ENCODE data around the gene ARL15.

The ARL15 gene

DNA sequence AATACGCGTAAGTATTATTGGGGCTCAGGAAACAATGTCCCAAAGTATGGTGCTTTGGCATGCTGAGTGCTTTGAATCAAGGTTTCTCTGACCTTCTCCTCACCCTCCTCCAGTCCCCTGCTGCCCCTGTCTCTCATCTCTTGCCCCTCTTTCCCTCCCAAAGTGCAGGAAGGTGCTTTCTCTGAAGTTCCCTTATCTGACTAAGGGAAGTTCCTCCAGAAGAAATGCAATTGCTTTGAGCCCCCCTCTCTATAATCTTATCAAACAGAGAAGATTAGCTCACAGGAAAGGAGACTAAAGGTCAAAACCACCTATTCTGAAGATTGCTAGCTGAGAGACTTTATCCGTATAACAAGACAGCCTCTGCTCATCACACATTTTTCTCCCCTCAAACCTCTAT, 288.1 kb downstream of the ARL15 start:
- DNase-seq (ENCODE audit: low read depth): no peak

DNA sequence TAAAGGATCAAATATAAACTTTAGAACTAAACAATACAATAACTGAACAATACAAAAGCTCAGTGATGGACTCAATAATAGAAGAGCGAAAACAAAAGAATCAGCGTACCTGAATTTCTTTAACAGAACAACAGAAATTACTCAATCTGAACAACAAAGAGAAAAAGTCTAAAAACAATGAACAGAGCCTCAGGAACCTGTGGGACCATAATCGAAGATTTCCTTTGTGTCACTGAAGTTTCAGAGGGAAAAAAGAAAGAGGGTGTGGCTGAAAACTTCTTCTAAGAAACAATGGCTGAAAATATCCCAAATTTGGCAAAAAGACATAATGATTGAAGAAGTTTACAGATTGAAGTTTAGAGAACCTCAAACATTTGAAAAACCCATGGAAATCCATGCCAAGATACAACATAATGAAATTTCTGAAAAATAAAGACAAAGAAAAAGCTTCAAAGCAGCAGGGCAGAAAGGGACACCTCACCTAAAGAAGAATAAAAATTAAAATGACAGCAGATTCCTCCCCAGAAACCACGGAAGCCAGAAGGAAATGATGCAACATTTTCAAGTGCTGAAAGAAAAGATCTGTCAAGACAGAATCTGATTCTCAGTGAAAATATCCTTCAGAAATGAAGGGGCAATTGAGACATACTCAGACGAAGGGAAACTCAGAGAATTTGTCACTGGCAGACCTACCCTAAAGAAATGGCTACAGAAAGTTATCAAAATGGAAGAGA, 288.8 kb downstream of the ARL15 start:
- DNase-seq (ENCODE audit: low read depth): peak; percentile 11

DNA sequence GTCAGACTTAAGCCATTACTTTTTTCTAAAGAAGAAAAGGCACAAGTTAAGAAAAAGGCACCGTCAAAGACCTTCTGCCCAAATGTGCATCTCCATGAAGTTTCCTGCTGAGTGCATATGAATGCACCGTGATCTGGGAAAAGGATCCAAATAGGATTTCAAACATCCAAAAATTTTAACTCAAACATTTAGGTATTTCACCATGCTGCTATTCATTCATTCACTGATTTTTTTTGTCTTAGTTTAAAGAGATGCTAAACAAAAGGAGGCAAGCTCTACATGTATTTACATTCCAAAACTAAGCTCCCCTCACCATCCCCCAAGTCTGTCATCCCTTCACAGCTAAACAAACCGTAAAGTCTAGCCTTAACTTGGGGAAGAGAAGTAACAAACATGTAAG, 291.9 kb downstream of the ARL15 start:
- DNase-seq (ENCODE audit: low read depth): no peak

DNA sequence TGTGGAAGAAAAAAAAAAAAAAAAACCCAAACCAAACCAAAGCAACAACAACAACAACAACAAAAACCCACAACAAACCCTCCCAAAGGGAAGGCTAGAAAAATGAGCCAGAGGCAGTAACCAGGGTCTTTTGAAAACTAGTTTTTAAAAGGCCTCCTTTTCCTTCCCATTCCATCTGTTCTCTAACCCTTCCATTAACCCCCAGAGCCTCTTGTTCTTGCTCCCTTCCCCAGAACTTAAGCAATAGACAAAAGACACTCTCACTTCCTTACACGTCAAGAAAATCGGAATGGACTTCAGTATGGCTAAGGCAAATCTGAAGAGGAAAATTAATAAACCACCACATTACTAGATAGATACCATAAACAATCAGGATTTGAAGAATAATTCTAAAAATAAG, 292.8 kb downstream of the ARL15 start:
- DNase-seq (ENCODE audit: low read depth): no peak

DNA sequence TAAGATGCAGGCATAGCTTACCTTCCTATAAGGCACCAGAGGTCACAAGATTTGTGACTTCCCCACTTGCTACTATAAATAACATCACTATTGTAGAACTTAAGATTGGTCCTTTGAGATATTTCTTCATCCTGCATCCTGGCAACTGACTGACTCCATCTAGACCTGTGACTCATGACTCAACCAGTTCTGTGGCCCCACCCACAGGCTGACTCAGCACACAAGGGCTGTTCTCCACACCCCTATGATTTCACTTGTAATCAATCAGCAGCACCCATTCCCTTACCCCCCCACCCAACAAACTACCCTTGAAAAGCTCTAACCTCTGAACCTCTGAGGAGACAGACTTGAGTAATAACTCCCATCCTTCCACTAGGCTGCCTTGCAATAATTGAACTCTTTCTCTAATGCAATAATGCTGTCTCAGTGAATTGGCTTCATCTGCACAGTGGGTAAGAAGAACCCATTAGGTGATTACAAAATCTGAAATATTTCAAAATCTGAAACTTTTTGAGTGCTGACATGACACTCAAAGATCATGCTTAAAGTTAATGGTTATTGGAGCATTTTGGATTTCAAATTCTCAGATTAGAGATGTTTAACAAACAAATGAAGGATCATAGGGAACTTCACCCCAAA, 296.7 kb downstream of the ARL15 start:
- peak; percentile 72 for DNase-seq (ENCODE audit: low read depth)

DNA sequence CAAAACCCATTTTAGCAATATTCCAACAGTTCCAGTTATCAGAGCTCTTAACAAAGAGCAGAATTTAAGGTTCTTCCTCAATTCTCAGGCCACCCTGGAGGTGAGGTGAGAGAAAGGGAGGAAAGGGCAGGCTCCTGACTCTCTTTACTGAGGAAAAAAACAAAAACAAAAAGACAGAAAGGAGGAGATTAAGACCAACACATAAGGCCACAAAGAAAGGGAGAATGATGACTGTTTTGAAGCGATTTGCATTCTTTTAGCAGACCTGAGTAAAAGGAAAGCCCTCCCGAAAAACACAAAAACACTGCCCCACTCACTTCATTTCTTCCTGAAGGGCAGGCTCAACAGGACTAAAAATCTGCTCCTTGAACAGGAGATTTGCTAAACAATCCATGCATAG, 300.5 kb downstream of the ARL15 start:
- no peak for DNase-seq (ENCODE audit: low read depth)

DNA sequence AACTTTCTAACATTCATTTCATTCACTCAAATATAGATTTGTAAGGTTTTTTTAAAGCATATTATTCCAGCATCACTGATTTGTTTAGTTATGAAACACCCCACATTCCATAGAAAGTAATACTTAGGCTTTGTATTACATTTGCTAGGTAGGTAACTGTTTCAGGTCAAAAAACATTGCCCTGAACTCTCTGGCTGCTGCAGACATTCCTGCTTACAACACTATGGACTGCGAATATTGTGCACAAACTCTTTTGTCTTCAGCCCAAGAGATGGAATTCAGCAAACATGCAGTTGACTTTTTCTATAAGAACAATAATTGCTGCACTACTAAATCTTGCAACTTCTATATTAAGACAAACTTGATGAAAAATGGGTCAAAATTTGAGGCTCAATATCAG, 301.0 kb downstream of the ARL15 start:
- DNase-seq (ENCODE audit: low read depth): no peak

DNA sequence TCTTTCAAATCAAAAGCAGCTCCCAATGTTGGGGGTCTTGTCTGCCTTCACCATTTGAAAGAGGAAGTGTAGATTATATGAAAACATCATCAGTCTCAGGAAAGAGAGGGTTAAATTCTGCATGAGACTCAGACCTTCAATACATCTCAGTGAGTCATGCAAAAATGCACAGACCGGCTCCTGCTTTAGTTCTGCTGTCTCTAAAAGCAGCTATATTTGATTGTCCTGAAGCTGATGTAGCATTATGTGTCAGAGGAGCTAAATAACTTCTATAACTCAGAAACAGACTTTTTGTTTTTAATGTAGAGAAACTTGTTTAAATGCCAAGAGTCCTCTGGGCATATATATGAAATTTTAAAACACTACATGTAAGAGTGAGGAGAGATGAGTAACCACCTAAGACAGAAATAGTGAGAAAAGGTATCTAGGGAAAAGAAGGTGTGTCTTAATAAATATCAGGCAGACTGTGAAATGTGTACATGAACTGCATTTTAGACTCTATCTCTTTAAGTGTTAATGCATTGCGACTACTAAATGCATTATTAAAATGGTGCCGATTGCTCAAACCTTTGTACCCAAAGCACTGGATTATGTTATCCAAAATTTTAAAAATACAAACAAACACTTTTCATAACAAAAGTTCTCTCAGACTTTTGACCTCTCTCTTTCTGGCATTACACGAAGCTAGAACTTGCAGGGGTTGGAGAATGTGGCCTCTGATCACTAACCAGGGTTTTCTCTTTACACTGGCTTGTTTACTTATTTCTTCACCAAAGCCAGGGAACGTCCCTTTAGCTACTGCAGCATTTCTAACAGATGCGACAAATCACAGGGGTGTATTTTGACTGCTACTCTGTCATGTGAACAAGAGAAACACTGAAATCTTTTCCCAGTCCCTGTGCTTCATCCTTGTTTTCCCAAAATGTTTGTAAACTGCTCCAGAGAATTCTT, 302.3 kb downstream of the ARL15 start:
- no peak for DNase-seq (ENCODE audit: low read depth)

DNA sequence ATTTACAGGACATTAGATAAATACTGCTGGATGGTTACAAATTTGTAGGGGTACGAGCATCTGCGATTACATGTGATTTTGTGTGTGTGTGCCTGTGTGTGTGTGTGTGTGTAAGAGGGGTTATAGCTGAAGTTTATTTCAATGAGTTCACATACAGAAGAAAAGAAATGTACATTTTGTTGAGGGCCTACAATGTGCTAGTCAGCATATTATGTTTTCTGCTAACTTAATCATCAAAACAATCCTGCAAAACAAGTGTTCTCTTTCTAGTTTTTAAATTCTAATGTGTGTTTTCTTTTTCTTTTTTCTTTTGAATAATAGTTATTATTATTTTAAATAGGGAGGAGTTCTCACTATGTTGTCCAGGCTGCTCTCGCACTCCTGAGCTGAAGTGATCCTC, 305.7 kb downstream of the ARL15 start:
- no peak for DNase-seq (ENCODE audit: low read depth)

DNA sequence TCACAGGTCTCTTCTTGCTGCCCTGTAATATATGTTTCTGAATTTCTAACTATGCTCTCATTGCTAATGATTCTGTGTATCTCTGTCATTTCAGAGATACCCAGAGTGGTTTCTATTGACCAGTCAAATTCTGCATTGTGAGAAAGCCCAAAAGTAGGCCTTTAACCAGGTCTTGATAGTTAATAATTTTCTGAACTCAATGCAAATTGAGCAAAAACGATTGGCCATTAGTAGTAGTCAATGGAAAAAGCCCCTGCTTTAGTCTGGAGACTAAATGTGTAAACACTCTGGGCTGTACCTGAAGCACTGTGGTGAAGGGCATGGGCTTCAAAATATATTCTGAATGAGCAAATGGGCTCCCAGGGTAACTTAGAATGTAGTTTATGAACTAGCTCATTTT, 307.6 kb downstream of the ARL15 start:
- no peak for DNase-seq (ENCODE audit: low read depth)

DNA sequence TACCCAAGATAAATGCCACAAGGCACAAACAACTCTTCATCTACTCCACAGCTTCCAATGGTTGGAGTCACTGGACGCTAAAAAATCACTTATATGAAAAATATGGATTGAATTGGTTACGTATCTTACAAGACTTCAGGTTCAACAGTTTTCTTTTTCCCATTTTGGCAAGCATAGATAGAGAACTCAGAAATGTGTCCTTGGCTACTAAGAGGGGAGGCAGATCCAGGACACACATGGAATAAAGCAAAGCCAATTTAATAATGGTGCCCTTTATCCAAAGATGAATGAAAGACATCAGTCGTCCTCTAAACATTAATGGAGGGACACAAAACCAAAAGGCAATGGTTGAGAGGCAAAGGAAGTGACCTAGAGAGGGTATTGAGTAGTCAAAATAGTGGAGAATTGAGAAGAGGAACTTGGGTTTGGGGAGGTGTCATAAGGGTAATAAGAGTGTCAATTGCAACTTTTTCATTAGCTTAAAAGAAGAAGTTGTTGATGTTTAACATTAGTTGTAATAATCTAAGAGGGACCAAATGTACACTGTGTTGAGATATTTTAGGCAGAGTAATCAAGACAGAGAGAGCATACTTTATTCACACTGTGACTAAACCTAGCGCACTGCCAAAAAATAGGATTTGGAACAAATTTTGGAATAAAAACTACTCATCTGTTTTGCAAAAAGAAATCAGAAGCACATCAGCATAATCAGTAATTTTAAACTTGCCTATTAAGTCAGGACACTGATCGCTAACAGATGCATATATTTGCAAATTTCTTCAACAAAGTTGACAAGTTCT, 308.2 kb downstream of the ARL15 start:
- DNase-seq (ENCODE audit: low read depth): no peak

DNA sequence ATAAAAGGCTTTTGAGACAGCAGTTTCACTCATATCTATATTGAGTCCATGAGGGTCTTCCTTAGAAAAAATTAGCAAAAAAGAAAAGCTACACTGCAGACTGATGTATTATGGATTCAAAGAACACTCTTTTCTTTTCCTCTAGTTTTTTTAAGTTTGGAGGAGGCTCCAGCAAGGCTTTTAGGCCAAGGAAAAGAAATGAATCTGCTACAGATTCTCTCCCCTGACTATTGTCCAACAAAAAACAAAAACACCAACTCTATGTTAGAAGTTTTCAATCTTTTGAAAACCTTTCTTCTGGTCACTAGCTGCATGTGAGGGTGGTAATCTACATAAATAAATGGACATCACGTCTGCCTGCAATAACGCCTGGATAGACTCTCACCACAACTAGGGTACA, 310.4 kb downstream of the ARL15 start:
- DNase-seq (ENCODE audit: low read depth): no peak

DNA sequence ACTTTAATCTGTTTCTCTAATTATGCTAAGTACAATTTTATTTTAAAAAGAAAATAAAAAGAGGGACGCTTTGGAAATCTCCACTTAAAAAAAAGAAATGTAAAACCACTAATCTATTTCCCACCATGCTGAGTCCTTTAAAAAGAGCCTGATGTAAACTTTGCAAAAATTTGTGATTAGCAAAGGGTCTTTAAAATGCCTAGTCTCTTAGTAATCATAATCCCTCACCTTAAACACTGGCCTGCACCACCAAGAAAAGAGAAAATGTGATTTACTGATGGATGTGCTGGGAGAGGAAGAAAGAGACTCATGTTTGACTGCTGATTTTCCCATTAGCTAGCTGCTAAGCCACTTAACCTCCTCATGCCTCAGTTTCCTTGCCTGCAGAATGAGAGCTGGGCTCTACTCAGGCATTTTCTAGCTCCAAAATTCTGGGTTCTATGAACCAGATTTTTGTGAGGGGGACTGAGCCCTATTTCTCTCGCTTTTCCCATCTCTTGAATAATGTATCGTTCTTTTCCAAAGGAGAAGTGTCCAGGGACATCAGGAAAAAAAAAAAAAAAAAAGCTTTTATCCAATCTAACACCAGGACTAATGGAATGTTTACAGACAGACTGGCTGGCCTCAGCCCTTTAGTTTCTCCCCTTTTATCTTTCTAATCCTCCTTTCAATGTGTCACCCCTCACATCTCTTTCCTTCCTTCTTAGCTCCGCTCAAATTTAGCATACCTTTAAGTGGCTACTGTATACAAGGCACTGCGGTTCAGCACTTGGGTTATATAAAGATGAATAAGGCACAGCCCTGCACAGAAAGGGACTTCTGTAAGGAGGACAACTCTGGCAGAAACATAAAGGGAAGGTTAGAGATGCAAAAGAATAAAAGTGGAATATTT, 312.4 kb downstream of the ARL15 start:
- DNase-seq (ENCODE audit: low read depth): no peak

DNA sequence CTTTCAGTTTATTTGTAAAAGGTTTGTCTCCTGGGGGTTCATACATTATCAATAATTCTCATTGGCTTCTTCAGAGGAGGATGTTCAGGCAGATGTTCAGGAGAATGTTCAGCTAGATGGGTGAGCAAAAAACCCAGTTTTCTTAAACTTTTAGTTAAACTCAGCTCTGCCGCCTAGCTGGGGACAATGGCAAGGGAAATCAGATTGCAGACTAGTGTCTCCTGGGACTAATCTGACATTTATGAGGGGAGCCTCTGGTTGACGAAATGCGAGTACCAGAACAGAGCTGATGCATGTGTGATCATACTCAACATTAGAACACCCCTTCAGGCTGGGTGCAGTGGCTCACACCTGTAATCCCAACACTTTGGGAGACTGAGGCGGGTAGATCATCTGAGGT, 314.4 kb downstream of the ARL15 start:
- no peak for DNase-seq (ENCODE audit: low read depth)

DNA sequence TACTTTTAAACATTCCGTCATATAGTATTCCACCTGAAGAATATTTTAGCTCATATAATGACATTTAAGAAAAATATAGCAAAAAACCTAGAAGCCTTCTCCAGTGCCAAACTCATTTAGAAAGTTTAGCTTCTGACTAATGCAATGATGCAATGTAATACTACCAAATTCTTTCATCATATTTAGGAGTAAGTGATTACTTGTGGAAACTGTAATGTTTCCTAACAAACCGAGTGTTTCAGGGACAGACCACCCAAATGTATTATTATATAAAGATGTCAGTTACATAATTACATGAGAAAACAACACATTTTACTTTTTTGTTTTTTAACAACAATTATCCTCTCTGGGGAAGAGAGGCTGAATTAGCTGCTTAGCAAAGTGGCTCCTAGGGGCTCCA, 316.2 kb downstream of the ARL15 start:
- DNase-seq (ENCODE audit: low read depth): peak; percentile 40

DNA sequence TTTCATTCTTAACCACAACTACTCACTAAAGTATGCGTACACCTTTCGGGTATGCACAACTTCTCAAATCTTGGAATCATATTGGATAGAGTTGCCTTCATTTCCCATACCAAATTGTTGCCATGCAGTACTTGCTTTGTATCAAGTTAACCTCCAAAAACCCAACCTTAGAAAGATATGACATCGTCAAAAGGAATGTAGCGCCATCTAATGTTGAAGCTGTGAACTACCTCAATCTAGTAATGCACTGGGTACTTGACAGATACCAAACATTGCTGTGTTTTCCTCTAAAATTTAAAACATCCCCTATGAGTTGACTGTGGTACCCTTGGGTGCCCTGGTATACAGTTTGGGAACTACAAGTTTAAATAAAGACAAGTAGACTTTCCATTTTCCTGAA, 318.4 kb downstream of the ARL15 start:
- no peak for DNase-seq (ENCODE audit: low read depth)

DNA sequence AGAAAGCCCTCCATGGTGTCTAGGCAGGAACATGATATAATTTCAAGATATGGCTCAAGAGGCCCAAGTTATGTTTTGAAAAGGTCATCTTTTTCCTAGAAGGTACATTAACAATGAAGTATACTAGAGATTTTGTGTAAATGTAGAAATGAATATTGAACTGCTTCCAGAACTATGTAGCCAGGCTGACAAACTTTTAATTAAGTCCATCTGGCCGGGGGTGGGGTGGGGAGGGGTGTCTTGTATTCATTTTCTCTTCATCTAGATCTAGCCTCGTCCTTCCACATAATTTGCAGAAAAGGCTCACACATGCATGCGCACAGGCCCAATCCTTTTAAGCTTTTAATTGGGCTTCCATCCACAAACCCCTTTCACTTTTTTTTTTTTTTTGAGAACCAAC, 323.3 kb downstream of the ARL15 start:
- DNase-seq (ENCODE audit: low read depth): no peak

DNA sequence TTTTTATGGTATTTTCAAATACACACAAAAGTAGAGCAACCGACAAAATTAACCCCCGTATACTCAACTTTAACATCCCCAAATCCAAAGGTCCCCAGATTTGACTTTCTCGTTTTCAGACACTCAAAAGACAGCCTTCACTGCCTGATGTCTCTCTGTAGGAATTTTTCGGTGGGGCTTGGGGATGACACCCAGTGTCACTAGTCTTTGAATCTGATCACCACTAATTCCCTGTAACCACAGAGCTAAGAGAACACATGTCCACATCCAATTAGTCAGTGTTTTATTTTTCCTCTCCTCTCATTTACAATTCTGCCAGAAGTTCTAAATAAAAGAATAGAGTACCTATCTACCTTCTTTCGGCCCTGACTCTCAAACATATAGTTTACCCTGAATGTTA, 324.6 kb downstream of the ARL15 start:
- DNase-seq (ENCODE audit: low read depth): no peak

DNA sequence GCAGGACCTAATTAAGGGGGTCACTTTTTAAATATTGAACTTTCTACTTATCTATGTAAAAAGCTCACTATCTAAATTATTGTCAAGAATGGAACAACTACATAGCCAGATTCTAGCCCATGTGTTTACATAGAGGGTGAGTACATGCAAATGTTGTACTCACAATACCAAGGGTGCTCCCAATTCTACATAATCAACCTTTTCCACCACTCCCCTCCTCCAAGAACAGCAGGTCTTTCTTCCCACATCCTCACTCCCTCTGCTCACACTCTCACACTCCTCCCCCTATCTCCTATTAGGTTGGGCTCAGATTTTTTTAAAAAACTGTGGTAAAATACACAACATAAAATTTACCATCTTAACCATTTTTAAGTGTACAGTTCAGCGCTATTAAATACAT, 325.4 kb downstream of the ARL15 start:
- DNase-seq (ENCODE audit: low read depth): no peak

DNA sequence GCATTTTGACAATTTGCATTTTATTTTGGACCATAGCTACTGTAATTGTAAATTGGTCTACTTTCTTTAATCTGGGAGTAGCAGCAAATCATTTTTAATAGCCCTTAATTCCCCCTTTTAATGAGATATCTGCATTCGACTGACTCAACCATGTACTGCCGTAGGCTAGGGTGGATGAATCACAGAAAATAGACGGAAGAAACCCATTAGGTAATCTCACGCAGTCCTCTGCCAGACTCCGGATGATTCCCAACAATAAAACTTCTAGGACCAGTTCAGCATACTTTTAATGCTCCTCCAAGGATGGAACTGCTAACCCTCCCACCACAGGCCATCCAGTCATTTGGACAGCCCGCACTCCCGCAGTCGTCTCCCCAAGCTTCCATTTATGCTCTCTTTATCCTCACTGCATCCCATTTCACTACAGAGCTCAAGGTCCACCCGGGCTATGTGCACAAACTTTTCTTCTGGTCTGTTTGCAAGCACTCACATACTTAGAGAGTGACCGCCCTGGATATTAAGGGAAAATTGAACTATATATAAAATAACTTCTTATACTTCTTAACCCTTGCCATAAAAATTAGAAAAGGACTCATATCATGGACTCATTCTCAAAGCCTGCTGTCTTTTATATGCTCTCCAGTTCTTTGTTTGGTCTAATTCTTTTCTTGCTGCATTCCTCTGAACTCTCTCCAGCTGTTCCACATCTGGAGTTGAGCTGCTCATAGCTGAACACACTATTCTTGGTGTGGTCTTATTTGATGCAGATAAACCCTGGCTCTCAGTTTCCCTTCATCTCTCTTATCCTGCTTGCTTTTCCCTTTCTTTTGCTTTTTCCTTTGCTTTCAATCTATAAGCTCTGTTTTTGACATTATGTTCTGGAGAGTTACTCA, 326.6 kb downstream of the ARL15 start:
- DNase-seq (ENCODE audit: low read depth): peak; percentile 84
